Activated CD4-positive, alpha-beta T cell treated with anti-CD3 and anti-CD28 coated beads, Interleukin-2, amount 50 U/mL, for 48 hours (primary cell): Measurements from ENCODE around the gene TMTC2.
"Not testable (repeated sequence)": the region's sequence is repeated elsewhere in the genome, so short reads cannot be mapped to it uniquely, and the experiment has no call there.

Source experiments
- DNase-seq, 2 experiments: peaks; one replicate each; pipeline ENCODE4 v3.0.0-alpha.2; 2020

TMTC2 gene

DNA sequence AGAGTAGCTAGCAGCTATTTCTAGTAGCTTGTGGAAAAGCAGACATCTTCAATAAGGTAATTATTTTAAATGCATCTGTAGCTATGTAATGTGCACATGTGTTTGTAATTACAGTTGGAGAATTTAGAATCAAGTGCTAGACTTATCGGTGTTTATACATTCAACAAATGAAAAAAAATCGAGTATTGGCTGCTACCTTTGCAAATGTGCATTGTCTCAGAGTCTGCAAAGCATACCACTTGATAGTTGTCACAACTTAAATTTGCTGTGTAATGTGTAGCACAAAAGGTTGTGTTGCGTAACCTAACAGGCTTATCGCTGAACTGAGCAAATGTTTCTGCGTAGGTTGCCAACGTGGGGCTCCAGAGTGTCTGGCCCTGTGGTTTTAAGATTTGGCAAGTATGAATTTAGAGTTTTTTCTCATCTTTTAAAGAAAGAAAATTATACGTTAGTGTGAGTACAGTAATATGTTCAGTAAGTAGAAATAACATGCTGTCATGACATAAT lies 44.3 kb downstream of the TMTC2 start:
- no peak for DNase-seq

DNA sequence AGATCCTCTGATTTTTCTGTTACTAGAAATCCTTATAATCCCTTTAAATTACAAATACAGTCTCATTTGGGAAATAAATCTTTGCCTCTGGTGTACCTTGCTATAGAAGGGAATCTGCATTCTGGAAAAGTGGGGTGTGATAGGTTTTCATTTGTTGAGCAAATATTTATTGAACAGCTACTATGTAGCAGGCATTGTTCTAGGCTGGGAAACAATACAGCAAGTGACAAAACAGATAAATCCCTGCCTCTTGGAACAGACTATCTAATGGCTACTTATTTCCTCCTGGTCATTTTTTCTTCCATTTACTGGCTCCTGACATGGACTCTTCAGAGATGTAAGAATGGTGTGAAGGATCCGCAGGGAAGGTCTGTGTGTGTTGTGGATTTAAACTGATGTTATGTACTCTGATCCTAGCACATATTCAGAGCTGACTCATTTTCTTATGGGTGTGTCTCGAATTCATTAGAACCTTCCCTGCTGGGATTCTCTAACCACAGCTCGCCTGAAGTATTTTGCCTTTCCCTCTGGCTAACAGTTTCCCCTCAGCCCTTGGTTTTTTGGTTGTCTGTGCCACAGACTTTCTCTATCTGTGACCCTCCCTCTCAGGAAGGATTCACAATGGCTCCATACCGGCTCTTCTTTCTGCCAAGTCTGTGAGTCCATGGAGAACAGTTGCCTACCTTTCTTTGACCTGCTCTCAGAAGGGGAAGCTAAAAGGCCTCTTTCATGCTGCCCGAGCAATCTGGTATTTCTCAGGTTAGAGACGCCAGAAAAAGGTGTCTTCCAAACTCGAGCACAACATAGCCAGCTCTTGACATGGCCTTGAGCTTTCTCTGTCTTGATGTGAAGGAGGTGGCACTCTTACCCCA lies 53.7 kb downstream of the TMTC2 start:
- DNase-seq = no peak

DNA sequence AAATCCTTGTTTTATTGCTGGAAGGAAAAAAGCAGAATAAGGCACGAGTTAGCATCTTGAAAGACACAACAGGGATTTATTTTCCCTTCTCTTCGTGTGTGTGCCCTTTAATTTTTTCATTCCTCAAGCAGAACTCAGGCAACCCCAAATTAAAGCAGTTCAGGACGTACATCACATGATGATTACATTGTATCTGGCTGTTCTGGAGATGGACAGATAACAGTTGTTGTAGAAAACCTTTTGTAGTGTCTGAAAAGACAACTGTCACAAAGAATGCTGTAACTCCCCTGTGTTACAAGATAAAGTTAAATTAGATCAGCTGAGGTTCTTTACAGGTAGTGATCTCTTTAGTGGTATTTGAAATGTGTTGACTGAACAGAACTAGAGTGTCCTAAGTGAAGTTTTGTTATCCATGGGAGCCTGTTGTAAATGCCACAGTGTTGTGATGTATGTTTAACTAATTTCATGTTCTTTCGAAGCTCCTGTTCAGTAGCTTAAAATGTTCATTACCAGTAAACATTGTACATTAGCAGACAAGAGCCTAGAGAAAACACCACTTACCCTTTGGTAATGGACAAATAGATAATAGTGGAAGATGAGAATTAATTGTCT lies 58.5 kb downstream of the TMTC2 start:
- DNase-seq = no peak

DNA sequence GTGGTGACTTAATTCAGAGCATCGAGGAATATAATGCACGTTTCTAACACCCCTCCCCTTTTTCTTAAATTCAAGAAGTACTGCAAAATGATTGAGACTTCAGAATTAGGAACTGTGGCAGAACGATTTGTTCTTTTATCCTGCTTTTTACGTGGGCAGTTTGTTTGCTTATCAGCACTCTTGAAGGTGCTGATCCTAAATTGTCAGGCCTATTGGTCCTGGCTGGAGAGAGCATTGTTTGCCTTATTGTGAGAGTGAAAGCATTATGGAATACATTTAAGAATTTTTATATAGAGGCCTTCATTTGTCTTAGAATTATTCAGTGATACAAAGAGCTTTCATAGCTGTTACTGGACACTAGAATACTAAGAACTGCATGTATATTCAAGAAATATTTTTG lies 59.1 kb downstream of the TMTC2 start:
- no peak for DNase-seq

DNA sequence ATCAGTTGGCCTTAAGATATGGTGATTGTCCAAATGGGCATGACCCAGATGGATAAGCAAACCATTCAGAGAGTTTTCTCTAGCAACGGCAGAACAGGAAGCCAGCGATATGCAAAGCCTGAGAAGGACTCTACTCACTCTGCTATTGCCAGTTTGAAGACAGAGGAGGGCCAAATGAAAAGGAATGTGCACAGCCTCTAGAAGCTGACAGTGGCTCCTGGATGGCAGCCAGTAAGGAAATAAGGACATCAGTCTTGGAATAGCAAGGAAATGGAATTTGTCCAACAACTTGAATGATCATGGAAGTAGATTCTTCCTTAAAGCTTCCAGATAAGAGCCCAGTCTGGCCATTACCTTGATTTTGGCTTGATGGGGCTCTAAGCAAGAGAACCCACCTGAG lies 60.0 kb downstream of the TMTC2 start:
- no peak for DNase-seq

DNA sequence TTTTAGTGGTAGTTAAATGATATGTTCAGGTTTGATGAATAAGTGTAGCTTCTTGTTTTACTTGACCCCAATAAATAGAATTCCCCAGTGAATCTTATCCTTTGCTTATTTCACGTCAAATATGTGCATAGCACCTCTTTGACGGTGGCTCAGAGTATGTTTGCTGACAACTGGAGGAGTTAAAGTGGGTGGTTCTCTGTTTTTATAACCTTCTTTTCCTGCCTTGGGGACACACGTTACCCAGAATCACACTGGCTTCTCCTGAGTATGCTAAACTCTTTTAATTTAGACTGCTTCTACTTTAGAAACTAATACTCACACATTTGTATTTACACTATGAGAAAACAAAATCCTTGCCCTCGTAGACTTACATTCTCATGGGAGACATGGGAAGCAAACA lies 62.3 kb downstream of the TMTC2 start:
- DNase-seq = no peak

DNA sequence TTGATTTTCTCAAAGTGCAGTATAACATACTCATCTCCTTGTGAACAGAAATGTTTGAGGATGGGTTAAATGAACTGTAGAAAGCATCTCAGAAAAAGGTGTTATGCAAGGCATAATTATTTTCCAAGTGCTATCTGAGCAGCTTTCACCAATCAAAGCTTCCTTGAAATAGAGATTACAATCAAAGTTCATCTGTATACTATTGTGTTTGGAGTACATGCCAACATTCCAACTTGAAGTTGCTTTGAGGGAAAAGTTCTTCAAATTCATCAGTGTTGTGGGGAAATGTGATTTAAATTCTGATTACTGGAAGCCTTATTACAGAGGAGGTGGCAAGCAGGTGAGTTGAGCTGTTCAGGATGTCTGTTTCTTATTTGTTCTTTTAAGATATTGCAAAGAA lies 68.2 kb downstream of the TMTC2 start:
- DNase-seq = no peak

DNA sequence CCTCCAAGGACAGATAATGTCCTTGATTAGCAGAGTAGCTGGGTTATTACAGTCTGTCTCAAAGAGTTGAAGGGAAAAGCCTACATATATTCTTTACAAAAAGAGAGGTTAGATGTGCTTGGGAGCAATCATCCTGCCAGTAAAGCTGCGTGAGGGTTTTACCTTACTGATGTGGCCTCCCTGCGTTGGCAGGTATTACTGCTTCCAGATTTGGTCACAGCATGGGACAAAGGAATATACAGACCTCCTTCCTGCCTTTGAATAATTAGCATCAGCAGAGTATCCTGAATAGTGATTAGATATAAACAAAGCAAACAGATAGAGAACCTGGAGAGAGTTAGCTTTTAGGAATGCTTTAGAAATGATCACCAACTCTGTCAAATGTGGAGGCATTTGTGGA lies 69.6 kb downstream of the TMTC2 start:
- no peak for DNase-seq

DNA sequence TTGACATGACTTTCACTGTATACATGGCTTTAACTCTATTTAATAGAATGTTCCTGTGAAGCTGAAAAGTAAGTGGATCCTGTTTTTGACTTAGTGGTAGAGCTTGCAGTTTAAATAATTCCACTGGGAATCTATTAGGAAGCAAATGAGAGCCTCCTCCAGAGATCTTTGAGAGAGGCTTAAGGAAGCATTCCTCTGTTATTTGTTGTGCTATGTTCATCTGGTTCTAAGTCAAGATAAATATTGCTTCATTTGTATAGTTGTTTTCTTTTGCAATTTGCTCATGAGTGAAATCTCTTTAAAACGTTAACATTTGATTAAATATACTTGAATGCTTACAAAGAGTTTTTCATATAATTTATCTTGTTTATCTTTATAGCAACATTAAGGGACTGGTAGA lies 70.4 kb downstream of the TMTC2 start:
- DNase-seq = no peak

DNA sequence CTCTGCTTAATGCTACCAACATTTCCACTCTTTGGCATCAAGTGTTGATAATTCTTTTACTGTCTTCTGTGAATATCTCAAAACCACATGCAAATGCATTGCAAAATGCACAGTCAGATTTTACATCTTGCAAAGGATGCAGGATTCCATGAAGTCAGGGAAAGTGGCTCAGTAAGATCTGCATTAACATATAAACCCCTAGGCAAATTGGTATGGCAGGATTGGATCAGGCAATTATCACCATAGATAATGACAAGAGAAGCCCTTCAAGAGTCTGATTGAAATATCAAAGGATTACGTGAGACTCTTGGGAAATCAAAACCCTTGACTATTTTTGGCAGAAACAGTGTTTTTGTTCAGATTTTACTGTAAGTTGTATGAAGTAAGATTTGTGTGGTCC lies 71.0 kb downstream of the TMTC2 start:
- DNase-seq = no peak

DNA sequence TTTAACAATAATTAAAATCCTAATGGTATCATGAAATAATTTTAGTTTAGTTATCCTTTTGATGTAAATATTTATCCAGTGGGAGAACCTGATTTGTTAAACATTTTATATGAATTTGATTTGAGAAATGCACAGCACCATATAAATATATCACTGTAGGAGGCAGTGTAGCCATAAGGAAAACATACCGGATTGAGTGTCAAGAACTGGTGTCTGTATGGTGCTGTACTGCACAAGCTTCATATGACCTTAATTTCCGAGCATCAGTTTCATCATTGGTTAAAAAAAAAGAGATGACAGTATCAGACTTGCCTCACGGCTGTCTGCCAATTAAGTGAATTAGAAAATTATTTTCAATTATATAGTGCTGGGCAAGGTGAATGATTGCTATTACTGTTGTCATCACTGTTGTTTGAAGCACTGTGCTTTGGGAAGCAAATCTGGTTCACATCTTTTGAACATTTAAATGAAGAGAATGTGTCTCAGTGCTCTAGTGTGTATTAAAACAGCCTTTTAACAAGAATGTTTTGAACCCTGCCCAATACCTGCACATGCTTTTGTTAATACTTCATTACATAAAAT lies 72.1 kb downstream of the TMTC2 start:
- no peak for DNase-seq

DNA sequence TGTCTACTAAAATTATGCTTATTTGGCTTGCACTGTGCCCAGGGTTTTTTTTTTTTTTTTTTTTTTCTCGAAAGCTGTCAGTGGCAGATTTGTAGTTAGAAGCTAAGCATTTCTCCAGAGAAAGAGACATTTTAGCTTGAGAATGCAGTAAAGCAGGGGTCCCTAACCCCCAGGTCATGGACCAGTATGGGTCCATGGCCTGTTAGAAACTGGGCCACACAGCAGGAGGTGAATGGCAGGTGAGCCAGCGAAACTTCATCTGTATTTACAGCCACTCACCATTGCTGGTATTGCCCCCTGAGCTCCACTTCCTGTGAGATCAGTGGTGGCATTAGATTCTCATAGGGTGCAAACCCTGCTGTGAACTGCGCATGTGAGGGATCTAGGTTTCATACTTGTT lies 73.7 kb downstream of the TMTC2 start:
- DNase-seq = no peak

DNA sequence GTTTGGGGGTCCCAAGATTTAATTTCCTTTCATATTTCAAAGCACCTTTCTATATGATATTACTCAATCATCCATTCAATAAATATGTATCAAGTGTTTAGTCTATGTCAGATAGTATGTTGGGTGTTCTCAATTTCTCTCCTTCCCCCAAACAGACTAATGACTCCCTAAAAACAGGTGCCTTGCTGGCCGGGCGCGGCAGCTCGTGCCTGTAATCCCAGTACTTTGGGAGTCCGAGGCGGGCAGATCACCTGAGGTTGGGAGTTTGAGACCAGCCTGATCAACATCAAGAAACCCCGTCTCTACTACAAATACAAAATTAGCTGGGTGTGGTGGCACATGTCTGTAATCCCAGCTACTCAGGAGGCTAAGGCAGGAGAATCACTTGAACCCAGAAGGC lies 78.5 kb downstream of the TMTC2 start:
- DNase-seq = not testable (repeated sequence)

DNA sequence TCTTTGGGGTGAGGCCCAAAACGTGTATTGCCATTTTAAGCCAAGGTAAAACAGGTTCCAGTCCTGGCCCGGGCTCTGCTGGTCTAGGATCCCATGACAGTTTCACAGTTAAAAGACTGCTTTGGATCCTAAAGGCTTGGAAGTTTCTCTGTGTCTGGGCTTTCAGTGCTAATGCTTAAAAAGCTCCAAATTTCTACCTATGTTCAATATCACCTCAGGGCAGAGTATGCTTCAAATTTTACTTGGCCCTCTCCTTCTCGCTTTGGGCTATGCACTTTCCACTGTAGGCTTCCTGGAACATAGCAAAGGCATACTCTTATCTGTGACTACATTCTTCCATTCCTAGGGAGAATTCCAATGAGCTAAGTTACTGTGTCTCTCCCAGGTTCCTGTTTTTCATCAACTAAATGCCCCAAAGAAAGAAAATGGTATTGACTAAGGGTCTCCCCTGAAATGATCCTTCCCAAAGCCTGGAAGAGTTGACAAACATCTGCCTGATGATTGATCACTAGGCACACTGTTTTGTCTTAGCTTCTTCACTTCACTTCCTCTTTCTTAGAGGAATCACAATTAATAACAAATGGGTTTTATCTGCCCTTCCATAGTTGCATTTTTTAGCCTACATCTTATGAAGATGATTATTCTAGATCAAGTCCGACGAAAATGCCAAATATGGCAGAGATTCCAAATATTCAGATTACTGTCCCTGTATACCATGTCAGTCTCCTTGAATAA lies 79.4 kb downstream of the TMTC2 start:
- DNase-seq = no peak

DNA sequence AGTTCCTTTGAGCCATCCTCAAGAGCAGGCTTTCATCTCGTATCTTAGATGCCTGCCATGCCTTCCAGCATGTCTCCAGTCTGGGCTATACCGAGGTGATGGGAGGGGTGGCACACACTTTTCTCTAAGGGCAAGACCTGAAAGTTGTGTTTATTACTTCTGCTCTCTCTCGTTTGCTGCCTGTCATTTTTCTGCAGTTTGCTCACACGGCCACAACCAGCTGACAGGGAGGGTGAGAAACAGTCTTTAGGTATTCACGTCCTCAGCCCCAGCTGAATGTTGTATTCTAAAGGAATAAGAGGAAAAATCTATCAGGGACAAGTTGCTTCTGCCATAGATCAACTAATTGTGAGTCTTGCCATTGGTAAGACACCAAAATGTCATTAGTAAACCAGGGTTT lies 88.0 kb downstream of the TMTC2 start:
- no peak for DNase-seq

DNA sequence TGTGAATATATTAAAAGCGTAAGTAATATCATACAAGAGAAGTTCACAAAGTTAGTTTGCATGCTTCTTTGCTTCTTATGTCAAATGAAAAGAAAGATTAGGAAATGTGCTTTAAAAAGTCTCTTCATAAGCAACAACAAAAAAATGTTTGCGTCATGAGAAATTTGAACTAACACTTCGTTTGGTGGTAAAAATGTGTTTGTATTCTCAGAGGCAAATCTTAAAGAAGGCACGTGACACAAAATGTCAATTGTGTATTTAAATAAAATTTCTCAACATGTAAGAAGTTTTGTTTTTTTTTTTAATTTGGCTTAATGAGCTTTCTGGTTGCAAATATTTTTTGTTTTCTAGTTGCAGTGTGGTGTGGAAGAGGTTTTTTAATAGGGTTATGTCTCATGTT lies 93.8 kb downstream of the TMTC2 start:
- DNase-seq = no peak

DNA sequence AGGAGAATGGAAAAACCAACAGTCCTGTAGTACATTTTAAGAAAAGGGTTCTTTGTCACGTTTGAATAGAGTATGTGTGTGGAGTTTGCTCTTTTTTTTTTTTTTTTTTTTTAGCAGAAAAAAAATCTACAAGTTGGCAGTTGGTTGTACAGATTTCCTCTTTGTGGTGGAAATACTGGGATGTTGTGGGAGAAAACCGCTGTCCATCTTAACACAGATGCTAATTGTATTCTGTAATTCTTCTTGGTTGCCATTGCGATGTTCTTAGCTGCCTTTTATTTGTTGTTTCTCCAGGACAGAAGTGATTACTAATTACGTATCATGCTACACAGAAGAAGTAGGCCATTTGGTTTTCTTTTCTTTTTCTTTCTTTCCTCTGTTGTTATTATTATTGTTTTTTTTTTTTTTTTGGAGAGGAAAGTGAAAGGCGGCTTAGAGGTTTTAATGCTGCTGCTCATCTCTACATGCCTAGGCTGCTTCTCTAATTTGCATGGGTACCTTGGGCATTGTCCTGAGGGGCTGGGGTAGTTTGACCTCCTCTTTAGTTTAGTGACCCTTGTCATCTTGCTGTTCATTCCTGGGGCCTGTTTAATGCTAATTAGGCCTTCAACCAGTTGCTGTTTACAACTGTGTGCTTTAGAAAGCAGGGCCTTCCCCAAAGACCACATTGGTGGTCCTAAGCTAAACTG lies 94.7 kb downstream of the TMTC2 start:
- DNase-seq = no peak

DNA sequence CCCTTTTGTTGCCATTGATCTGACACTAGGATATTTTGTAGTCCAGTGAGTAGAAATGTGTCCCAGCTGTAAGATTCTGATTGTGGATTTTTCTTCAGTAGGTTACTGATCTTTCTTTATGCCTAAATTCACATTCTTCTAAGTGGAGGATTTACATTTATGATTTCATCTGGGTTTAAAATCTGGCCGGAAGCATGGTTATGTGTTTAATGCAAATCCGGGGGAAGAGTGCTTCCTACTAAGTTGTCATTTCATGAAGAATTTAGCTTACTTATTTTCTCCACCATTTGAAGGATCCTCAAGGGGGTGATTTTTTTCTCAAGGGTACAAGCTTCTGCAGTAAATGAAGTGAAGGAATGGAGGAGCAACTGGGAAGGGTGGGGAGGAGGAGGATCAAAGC lies 96.7 kb downstream of the TMTC2 start:
- no peak for DNase-seq

DNA sequence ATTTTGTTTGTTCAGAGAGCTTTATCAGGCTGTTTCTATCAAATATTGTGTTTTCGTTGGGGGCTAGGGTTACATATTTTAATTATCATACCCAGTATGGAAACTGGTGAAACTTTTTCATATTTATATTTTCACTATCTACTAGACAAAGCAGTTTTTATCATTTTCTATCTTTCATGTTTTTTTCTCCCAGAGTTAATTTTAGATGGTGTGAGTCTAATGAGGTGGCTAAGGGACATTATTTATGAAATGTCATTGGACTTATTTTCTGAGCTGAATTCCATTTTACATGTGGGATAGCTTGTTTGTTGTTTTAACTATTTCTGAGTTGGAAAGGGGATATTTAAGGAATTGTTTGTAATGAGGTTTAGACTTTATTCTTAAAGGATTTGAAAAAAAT lies 100.3 kb downstream of the TMTC2 start:
- DNase-seq = no peak

DNA sequence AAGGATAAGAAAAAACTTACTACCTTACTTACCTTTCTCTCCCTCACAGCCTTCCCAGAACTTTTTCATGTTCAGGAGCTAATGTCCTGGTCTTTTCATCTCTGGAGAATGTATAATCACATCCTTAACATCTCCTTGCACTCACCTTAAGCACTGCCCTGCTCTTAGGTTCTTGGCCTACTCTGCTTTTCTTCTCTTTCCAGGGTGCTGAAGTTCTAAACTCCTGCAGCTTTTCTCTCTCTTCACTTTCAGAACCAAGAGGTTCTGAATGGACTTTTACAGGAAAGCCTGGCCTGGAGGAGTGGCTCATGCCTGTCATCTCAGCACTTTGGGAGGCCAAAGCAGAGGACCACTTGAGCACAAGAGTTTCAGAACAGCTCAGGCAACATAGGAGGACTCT lies 101.9 kb downstream of the TMTC2 start:
- DNase-seq = no peak

DNA sequence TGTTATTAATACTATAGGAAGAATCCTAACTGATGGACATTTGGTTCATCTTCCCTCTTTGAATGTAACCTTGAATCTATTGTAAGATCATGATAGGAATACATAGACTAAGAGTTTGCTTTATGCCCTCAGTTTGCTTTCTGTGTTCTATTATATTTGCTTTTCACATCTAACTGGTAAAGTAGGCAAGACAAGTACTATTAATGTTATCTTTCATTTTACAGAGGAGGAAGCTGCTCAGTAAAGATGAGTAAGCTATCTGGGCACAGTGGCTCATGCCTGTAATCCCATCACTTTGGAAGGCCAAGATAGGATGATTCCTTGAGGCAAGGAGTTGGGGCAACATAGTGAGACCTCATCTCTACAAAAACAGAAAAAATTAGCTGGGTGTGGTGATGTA lies 103.0 kb downstream of the TMTC2 start:
- no peak for DNase-seq

DNA sequence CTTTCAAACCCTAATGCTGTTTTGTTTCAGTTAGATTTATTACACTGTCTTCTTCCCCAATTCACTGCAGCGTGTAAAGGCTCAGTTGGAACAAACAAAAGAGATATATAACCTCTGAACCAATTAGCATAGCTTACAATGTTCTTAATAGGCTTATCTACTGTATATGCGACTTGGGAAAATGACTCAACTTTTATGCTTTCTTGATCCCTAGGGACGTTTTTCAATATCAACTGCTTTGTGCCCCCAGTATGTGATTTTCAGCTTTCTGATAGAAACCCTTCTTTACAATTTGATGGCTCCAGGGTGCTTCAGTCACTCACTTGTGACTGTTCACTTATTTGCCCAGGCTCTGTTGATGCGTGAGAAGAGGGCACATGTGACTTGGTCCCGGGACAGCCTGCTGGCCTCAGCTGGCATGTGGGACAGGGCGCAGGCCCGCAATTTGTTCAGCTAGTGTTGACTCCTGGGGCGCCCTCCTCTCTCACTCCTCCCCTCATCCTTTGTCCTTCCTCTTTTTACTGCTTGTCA lies 107.1 kb downstream of the TMTC2 start:
- no peak for DNase-seq

DNA sequence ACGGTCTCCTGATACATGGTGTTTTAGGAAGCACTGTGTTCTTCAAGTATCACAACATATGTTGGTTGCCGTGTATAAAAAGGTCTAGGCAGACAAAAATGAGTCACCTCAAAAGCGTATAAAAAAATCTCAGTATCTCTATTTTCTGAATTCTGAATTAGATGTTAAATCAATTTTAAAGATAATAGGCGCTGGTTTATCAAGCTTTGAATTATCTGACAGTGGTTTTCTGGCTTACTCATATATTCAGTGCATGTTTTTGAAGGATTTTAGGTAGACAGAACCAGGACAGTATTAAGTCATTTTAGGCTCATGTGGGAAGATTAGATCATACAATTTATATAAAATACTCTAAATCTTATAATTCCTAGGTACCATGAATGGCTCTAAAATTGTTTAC lies 110.8 kb downstream of the TMTC2 start:
- DNase-seq = no peak
